ENCODE measurements around the gene CSTF1.
"Not testable (repeated sequence)": the region's sequence is repeated elsewhere in the genome, so short reads cannot be mapped to it uniquely, and the experiment has no call there.

CSTF1 gene

GRCh38 chr20:56393653-56394052, 1.2 kb downstream of the CSTF1 start:
- peaks cover 0 to 21% (median 19%) of the 10 kb centered on the region in 4 donors for H3K4me1 ChIP-seq
- no peak overlapping the region for H3K27ac ChIP-seq
- intact Hi-C loops (cut with DNase I; ENCODE audit: low total_unique reads): loop anchor here (5.0 kb wide), 1 partner anchor 79 kb away; no protein-coding TSS in a partner anchor

GRCh38 chr20:56395166-56395565, 2.7 kb downstream of the CSTF1 start:
- peaks cover 0 to 28% (median 19%) of the 10 kb centered on the region in 4 donors for H3K4me1 ChIP-seq
- no peak overlapping the region for H3K4me3 ChIP-seq
- H3K9me3 ChIP-seq: no peaks in the 10 kb centered on the region
- intact Hi-C loops (cut with DNase I; ENCODE audit: low total_unique reads): no loop called here
- H3K27me3 ChIP-seq: no peaks in the 10 kb centered on the region
- no peak for TF ChIP-seq CTCF (IDR thresholded peaks at IDR 0.05)
- no peak overlapping the region for H3K27ac ChIP-seq
- DNase-seq: no peak
- peaks cover 45 to 50% (median 47%) of the 10 kb centered on the region in 3 donors for H3K36me3 ChIP-seq

More at GRCh38 chr20:56393653-56394052, 1.2 kb downstream of the CSTF1 start:
- DNase-seq: no peak
- Histone ChIP-seq H3K36me3 (peaks cover 31 to 35% (median 35%) of the 10 kb centered on the region in 3 donors), H3K4me3 (peak overlapping the region; percentile 61 to 89), H3K9me3 (no peaks in the 10 kb centered on the region), H3K27me3 (no peaks in the 10 kb centered on the region)
- no peak for TF ChIP-seq CTCF (IDR thresholded peaks at IDR 0.05)

- H3K4me3 ChIP-seq: no peak overlapping the region
- H3K27me3 ChIP-seq: no peaks in the 10 kb centered on the region
- peaks cover 0 to 10% (median 0%) of the 10 kb centered on the region in 4 donors for H3K4me1 ChIP-seq
- intact Hi-C loops (cut with DNase I; ENCODE audit: low total_unique reads): no loop called here
- no peak overlapping the region for H3K27ac ChIP-seq
- peaks cover 78 to 92% (median 91%) of the 10 kb centered on the region in 3 donors for H3K36me3 ChIP-seq
- peak; percentile 43 to 63 for TF ChIP-seq CTCF (IDR thresholded peaks at IDR 0.05)
- DNase-seq: peak in 1 of 2 donors; percentile 48
- no peaks in the 10 kb centered on the region for H3K9me3 ChIP-seq
Observed at GRCh38 chr20:56400001-56400640, 7.7 kb downstream of the CSTF1 start.

- TF ChIP-seq CTCF (IDR thresholded peaks at IDR 0.05): no peak
- H3K27ac ChIP-seq: no peak overlapping the region
- intact Hi-C loops (cut with DNase I; ENCODE audit: low total_unique reads): no loop called here
- H3K36me3 ChIP-seq: peaks cover 73 to 92% (median 90%) of the 10 kb centered on the region in 3 donors
- no peak for DNase-seq
- H3K4me1 ChIP-seq: peaks cover 0 to 10% (median 0%) of the 10 kb centered on the region in 4 donors
- no peaks in the 10 kb centered on the region for H3K9me3 ChIP-seq
- no peaks in the 10 kb centered on the region for H3K27me3 ChIP-seq
- no peak overlapping the region for H3K4me3 ChIP-seq
Observed at GRCh38 chr20:56403465-56403864, 11.0 kb downstream of the CSTF1 start.

GRCh38 chr20:56405356-56405755, 12.9 kb downstream of the CSTF1 start:
- H3K36me3 ChIP-seq: peaks cover 63 to 87% (median 72%) of the 10 kb centered on the region in 3 donors
- H3K27ac ChIP-seq; H3K4me1 ChIP-seq; DNase-seq; H3K9me3 ChIP-seq; H3K4me3 ChIP-seq; H3K27me3 ChIP-seq; intact Hi-C loops (cut with DNase I; ENCODE audit: low total_unique reads): not testable (repeated sequence)

GRCh38 chr20:56406910-56407309, 14.5 kb downstream of the CSTF1 start:
- Histone ChIP-seq H3K4me1 (no peaks in the 10 kb centered on the region), H3K27ac (no peak overlapping the region), H3K36me3 (peaks cover 56 to 72% (median 57%) of the 10 kb centered on the region in 3 donors), H3K9me3 (no peaks in the 10 kb centered on the region), H3K4me3 (no peak overlapping the region), H3K27me3 (no peaks in the 10 kb centered on the region)
- intact Hi-C loops (cut with DNase I; ENCODE audit: low total_unique reads): no loop called here
- no peak for DNase-seq
- no peak for TF ChIP-seq CTCF (IDR thresholded peaks at IDR 0.05)
